GM21526 (cell line): ENCODE results near the gene SKOR1.

Source experiments
- ATAC-seq: cut with Tn5 transposase; IDR thresholded peaks from one replicate; pipeline ENCODE4 v1.9.1; 2021; ENCODE audit warnings: moderate library complexity; ENCODE audit not compliant: unreplicated experiment, low FRiP score

SKOR1 gene

DNA sequence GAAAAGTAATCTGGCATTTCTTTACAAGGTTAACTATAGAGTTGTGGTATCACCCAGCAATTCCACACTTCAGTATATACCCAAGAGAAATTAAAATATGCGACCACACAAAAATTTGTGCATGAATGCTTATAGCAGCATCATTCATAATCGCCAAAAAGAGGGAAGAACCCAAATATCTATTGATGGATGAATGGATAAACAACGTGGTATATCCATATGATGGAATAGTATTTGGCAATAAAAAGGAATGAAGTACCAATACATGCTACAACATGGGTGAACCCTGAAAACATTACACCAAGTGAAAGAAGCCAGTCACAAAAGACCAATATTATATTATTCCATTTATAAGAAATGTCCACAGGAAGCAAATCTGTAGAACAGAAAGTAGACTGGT, 8.6 kb upstream of the SKOR1 start:
- no peak for ATAC-seq

GRCh38 chr15:67818464-67818863, 6.8 kb upstream of the SKOR1 start:
- ATAC-seq = no peak

GRCh38 chr15:67819636-67820035, 5.7 kb upstream of the SKOR1 start:
- ATAC-seq = no peak

DNA sequence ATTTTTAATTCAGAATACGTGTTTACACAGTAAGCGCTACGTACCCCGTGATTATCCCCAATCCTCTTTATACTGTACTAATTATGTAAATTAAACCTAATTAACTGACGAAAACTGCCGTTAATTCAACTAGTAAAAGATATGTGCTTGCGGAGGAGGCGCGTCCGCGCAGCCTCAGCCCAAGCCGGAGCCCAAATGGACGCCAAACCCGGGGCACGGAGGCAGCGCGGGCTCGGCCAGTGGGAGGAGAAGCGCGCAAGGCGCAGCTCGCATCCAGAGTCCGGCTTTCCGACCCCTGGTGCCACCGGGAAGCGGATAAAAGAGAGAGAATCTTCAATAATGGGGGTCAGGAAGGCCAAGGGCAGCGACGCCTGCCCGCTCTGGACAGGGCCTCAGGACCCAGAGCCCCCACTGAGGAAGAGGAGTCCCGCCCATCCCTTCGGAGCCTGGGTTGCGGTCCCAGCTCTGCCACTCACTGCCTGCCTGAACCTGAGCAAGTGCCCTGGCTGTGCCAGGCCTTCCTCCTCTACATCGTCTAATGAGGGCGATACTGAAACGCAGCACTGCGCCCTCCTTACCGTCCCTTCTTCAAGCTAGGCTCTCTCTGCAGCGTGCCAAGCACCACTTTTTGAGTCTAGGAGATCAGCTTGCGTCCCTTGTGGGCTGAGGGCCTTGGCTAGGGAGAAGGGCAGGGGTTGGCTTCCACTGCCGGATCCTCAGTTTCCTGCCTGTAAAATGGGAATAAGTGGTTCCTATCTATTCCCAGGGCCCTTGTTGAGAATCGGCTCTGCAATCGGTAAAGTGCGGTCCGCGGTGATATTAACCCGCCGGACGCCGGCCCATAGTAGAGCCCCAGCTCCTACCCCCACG, 5.0 kb upstream of the SKOR1 start:
- ATAC-seq = no peak

DNA sequence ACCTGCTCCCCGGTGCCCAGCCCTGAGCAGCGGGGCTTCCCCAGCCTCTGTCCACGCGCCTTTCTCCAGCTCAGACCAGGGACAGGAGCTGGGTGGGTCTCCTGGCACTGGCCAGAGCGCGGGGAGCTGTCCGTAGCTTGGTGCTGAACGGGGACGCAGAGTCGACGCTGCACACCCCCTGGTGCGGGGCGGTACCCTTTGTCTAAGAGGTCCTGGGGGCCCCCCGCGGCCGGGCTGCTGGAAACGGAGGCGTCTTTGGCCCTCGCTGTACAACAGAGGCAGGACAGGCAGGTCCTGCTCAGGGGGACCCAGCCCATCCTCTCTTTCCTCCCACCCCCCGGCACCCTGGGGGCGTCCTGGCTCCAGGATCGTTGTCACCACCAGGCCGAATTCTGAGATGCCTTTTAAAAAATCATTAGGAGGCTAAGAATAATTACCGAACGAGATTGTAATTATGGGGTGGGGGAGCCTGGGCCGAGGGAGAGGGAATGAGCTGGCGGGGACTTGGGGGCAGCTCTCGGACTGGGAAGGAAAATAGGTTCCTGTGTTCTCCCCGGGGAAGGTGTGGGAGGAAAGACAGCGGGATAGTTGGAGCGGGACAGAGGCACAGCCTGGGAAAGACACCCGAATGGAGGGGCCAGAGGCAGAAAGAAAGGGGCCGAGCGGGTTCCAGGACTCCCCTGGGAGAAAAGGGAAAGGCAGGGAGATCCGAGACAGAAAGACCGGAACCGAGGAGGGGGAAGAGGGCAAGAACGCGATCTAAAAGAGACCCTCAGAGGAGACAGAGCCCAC, 4.1 kb upstream of the SKOR1 start:
- ATAC-seq = no peak

DNA sequence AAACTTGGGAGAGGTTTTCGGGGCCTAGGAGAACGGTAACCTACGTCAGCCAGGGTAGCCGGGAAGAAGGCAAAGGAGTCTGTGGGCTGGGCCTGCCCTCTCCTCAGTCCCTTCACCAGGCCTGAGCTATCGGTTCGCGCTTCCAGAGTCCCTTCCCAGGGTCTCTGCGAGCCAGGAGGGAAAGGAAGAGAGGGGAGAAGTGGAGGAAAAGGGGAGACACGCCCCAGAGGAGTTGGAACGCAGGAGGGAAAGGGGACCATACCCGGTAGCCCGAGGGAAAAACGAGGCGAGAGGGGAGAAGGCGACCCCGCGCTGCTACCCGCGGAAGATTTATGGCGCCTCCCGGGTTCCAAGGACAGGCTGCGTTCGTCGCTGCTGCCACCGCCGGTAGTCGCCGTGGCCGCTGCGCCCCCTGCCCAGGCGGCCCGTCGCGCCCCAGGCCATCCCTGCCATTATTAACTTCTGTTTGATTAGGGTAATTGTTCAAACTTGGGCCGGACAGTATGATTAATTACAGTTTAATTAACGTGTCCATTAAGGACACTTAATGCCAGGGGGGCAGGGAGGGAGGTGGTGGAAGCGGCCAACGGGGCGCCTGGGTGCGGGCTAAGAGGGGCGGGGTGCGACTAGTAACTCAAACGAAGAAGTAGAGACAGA, 3.4 kb upstream of the SKOR1 start:
- no peak for ATAC-seq

DNA sequence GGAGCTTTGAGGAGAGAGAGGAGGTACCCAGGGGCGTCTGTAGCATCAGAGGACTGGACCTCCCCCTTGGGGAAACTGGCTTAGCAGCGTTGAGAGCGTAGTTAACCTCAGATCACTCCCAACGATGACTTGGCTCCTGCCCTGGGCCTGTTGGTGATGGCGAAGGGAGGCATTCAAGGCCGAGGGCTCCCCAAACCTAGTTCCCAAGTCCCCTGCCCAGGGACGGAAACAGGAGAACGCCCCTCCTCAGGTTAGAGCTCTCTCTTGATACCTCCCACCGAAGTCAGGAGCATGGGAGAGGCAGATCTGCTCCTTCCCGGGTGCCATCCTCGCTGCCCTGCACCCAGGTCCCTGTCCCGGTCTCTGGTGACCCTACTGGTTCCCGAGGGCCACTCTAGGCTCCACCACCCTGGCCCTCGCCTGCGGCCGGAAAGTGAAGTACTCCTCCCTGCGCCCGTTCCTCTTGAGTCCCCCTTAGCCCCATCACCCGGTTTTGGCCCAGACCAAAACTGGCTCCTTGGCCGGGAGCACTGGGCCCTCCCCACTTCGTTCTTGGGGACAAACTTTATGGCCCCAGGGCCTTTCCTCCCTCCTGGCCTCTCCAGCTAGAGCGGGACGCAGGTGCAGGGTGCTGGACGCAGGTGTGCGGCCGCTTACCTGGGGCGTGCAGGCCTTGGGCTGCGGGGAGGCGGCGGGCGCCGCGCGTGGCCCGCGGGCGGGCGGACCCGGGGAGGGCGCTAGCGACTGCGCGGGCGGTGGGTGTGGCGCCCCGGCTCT, 2.6 kb upstream of the SKOR1 start:
- ATAC-seq = no peak

DNA sequence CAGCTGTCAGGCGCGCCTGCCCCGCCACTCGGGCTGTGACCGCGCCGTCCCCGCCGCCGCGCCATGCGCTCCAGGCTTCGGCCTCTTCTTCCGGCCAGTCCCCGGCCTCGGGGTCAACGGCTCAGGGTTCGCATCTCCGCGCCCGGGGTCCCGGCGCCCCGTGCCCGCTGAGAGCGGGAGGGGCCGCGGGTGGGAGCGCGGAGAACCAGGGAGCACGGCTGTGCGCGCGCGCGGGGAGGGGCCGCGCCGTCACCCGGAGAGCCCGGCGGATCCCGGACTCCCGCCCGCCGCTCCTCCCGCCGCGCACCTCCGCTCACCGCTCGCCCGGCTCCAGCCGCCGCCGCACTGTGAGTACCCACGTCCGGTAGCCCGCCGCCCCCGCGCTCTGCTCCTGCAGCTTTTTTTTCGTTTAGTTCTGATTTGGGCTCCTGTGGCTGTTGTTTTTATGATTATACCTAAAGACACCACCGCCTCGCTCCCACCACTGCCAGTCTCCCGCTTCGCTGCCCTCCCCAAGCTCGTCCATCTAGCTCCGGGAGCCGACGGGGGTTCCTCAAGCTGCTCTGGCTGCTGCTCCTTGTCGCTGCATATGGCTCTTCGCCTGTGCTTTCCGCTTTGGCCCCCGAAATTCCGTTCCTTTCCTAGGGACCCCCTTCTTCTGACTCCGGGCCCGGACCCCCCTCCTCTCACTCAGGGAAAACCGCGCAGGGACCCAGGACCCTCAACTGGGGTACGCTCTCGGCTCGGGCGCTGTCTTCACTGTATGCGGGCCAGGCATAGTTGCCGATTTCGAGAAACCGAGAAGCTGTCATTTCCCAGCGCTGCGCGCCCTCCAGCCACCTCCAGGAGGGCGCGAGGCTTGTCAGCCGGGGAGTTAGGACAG, 1.8 kb upstream of the SKOR1 start:
- no peak for ATAC-seq

GRCh38 chr15:67824197-67824968, 926 bp upstream of the SKOR1 start:
- no peak for ATAC-seq

DNA sequence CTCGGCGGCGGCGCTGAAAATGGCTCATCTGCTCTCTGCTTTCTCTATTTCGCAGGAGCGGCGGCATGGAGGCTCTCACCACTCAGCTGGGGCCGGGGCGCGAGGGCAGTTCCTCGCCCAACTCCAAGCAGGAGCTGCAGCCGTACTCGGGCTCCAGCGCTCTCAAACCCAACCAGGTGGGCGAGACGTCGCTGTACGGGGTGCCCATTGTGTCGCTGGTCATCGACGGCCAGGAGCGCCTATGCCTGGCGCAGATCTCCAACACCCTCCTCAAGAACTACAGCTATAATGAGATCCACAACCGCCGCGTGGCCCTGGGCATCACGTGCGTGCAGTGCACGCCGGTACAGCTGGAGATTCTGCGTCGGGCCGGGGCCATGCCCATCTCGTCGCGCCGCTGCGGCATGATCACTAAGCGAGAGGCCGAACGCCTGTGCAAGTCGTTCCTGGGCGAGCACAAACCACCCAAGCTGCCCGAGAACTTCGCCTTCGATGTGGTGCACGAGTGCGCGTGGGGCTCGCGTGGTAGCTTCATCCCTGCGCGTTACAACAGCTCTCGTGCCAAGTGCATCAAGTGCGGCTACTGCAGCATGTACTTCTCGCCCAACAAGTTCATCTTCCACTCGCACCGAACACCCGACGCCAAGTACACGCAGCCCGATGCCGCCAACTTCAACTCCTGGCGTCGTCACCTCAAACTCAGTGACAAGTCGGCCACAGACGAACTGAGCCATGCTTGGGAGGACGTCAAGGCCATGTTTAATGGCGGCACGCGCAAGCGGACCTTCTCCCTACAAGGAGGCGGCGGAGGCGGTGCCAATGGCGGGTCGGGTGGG, 790 bp downstream of the SKOR1 start:
- ATAC-seq = no peak

DNA sequence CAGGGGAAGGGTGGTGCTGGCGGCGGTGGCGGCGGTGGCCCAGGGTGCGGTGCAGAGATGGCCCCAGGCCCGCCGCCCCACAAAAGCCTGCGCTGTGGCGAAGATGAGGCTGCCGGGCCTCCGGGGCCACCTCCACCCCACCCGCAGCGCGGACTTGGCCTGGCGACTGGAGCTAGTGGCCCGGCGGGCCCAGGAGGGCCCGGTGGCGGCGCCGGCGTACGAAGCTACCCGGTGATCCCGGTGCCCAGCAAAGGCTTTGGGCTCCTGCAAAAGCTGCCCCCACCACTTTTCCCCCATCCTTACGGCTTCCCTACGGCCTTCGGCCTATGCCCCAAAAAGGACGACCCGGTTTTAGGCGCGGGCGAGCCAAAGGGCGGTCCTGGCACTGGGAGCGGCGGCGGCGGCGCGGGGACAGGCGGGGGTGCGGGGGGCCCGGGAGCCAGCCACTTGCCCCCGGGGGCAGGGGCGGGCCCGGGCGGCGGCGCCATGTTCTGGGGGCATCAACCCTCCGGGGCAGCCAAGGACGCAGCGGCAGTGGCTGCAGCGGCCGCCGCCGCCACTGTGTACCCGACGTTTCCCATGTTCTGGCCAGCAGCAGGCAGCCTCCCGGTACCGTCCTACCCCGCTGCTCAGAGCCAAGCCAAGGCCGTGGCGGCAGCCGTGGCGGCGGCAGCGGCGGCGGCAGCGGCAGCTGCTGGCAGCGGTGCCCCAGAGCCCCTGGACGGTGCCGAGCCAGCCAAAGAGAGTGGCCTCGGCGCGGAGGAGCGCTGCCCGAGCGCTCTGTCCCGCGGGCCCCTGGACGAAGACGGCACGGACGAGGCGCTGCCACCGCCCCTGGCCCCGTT, 1.6 kb downstream of the SKOR1 start:
- ATAC-seq = no peak

- ATAC-seq = no peak
Measured at GRCh38 chr15:67827562-67828277, 2.4 kb downstream of the SKOR1 start.

- ATAC-seq = no peak
Measured at GRCh38 chr15:67828278-67828968, 3.1 kb downstream of the SKOR1 start.

GRCh38 chr15:67828969-67829646, 3.8 kb downstream of the SKOR1 start:
- no peak for ATAC-seq
